Pancreas (tissue), 10 donors: ENCODE results near the gene KCNG2. TPM values are rescaled to one million over a fixed set of nuclear protein-coding genes. Genes with fewer than 3 reads are reported as not detected.

Experiments
- ATAC-seq, 4 donors: fragments of 200-7000 bp; cut with Tn5 transposase; one replicate each; pipeline versions ENCODE4 v1.8.0 to v1.9.1; 2020; ENCODE audit warnings: mild to moderate bottlenecking in 4 of 4, moderate library complexity in 4 of 4
- DNase-seq, 6 donors: peaks; one replicate each; pipeline ENCODE4 v3.0.0-alpha.2; 2020
- FAIRE-seq: peaks from 2 replicates; lab custom pipeline; 2012; peaks lifted over from hg19 to GRCh38; lab: Jason Lieb, UNC
- H3K27ac ChIP-seq, 4 donors: fragments of 200-600 bp; sonication (generic); 1 replicate in 3 of 4; 2 replicates in 1 of 4; pipeline versions ENCODE4 v1.5.0 to v1.8.0; 2020
- H3K27me3 ChIP-seq, 4 donors: fragments of 200-600 bp; one replicate each; pipeline ENCODE4 v1.8.0; 2021
- H3K36me3 ChIP-seq, 3 donors: fragments of 200-600 bp; sonication (generic) in 1 of 3; one replicate each; pipeline versions ENCODE4 v1.5.0 to v1.8.0; 2020 to 2021
- H3K4me1 ChIP-seq, 3 donors: fragments of 200-600 bp; one replicate each; pipeline ENCODE4 v1.8.0; 2021
- H3K4me3 ChIP-seq, 4 donors: fragments of 200-600 bp; sonication (generic) in 2 of 4; one replicate each; pipeline versions ENCODE4 v1.5.0 to v1.8.0; 2020 to 2021
- H3K9me3 ChIP-seq, 4 donors: fragments of 200-600 bp; one replicate each; pipeline ENCODE4 v1.8.0; 2021
- CTCF ChIP-seq, 4 donors: fragments of 200-600 bp; sonication (generic) in 3 of 4; IDR thresholded peaks; one replicate each; pipeline versions ENCODE4 v1.5.0 to v1.8.0; 2021; ENCODE audit warnings: antibody characterized with exemption in 4 of 4
- WGBS, 2 donors: extraction: QIAGEN DNeasy Blood & Tissue Kit; methylation state at CpG; one replicate each; pipeline ENCODE4 v1.1.7; 2013; 5-methylcytosine and 5-hydroxymethylcytosine counted together
- intact Hi-C, 3 donors: fragments of 100-400 bp; cut with DNase I; formaldehyde crosslinking; loops; one replicate each; pipeline versions ENCODE4 v1.11.1 to v1.14.2; 2022
- polyA plus RNA-seq, 2 donors: library from polyadenylated mRNA; stranded (reverse); fragments of 200-250 nt; gene quantifications; one replicate each; pipeline ENCODE4 v1.2.3, GENCODE V29; 2013
- total RNA-seq, 6 donors: library from RNA; stranded (reverse); fragmentation: NEBNext Ultra II Directional in 4 of 6; extraction: Animal tissue kit (Norgen Biotek cat#: 25700) in 4 of 6; gene quantifications; one replicate each; pipeline versions ENCODE4 v1.2.1 to v1.2.4, GENCODE V29; 2021 to 2023
- donor health status: healthy with polysubstance abuse.
- donor health status: DM: no; HTN: no; CAD: no; lungs with moderate emphysema.
- donor health status: DM: no; HTN: no; CAD: no.
- donor health status: control.
- donor health status: control.
- donor health status: Bipolar disorder and iron deficiency.
- donor health status: DM: yes; HTN: yes; CAD: no.
- donor health status: DM: no; HTN: no; CAD: no.
- donor health status: DM: no; HTN: no; CAD: no.
- donor health status: DM: yes; HTN: yes; CAD: no.

KCNG2 gene
- total and polyA plus RNA-seq, 8 donors = 0.12 to 0.22 (median 0.13) TPM; not detected in 5

- Histone ChIP-seq H3K4me1 (peaks cover 0 to 15% (median 13%) of the 10 kb centered on the region in 3 donors), H3K36me3 (peaks cover 0 to 7% (median 4%) of the 10 kb centered on the region in 3 donors)
These were observed 142.5 kb downstream of the KCNG2 start for GRCh38 chr18:79940126-79940813.

DNA sequence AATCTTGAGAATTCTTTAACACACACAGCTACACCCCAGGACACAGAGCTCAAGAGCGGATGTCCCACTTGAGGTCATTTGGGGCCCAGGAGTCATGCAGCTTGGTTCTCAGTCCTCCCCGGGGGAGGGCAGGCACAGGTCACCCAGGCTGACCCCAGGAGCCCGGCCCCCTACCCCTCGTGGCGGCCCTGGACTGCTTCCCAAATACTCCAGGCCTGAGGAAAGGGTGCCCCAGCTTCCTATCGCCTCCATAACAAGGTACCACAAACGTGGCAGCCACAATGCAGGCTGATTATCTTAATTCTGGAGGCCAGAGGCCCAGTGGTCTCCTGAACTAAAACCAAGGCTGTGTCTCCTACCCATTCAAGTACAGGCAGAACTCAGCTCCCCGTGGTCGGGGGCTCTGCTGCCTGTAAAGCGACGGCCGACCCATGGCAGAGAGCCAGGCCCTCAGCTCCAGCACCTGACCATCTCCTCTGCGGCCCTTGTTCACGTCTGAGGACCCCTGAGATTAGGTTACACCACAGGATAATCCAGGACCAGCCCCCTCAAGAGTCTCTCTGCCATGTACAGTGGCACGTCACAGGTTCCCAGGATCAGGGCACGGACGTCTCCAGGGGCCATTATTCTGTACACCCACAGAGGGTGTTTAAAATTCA, 143.2 kb downstream of the KCNG2 start:
- H3K27me3 ChIP-seq = no peaks in the 10 kb centered on the region
- ATAC-seq (no peak), FAIRE-seq (no peak), DNase-seq (peak in 3 of 6 donors; percentile 1 to 61 (median 7))
- no peaks in the 10 kb centered on the region for H3K9me3 ChIP-seq
- intact Hi-C loops = no loop called here
- TF ChIP-seq CTCF (IDR thresholded peaks at IDR 0.05) = no peak
- H3K27ac ChIP-seq = no peak overlapping the region
- H3K36me3 ChIP-seq = peaks cover 0 to 7% (median 4%) of the 10 kb centered on the region in 3 donors
- H3K4me1 ChIP-seq = peaks cover 0 to 16% (median 15%) of the 10 kb centered on the region in 3 donors
- 82 to 85% methylated on average over 17 of the region's 17 CpGs for WGBS, 2 donors
- no peak overlapping the region for H3K4me3 ChIP-seq

More at GRCh38 chr18:79940126-79940813, 142.5 kb downstream of the KCNG2 start:
- H3K4me3 ChIP-seq = no peak overlapping the region
- H3K27ac ChIP-seq = no peak overlapping the region
- DNase-seq (peak in 2 of 6 donors; percentile 1 to 27), FAIRE-seq (no peak), ATAC-seq (no peak)
- intact Hi-C loops = no loop called here
- TF ChIP-seq CTCF (IDR thresholded peaks at IDR 0.05) = no peak
- no peaks in the 10 kb centered on the region for H3K27me3 ChIP-seq
- 90 to 94% methylated on average over 18 of the region's 18 CpGs for WGBS, 2 donors
- H3K9me3 ChIP-seq = no peaks in the 10 kb centered on the region

- no peak for FAIRE-seq
- H3K4me3 ChIP-seq = no peak overlapping the region
- H3K9me3 ChIP-seq = no peaks in the 10 kb centered on the region
- intact Hi-C loops = no loop called here
- 56 to 58% methylated on average over 16 of the region's 16 CpGs for WGBS, 2 donors
- H3K36me3 ChIP-seq = peaks cover 0 to 7% (median 4%) of the 10 kb centered on the region in 3 donors
- H3K27me3 ChIP-seq = no peaks in the 10 kb centered on the region
- H3K4me1 ChIP-seq = peaks cover 0 to 16% (median 15%) of the 10 kb centered on the region in 3 donors
- peak in 1 of 4 donors; percentile 13 for ATAC-seq
- no peak overlapping the region for H3K27ac ChIP-seq
- no peak for TF ChIP-seq CTCF (IDR thresholded peaks at IDR 0.05)
- DNase-seq = peak in 2 of 6 donors; percentile 11 to 13
These were observed 143.9 kb downstream of the KCNG2 start for GRCh38 chr18:79941473-79942119.

GRCh38 chr18:79942211-79942610, 144.5 kb downstream of the KCNG2 start:
- H3K27ac ChIP-seq = no peak overlapping the region
- FAIRE-seq (no peak), ATAC-seq (no peak), DNase-seq (no peak)
- no peaks in the 10 kb centered on the region for H3K9me3 ChIP-seq
- H3K4me3 ChIP-seq = no peak overlapping the region
- no peaks in the 10 kb centered on the region for H3K27me3 ChIP-seq
- intact Hi-C loops = no loop called here
- H3K4me1 ChIP-seq = peaks cover 0 to 16% (median 15%) of the 10 kb centered on the region in 3 donors
- H3K36me3 ChIP-seq = peaks cover 0 to 7% (median 4%) of the 10 kb centered on the region in 3 donors
- WGBS, 2 donors = 88 to 90% methylated on average over 7 of the region's 7 CpGs
- TF ChIP-seq CTCF (IDR thresholded peaks at IDR 0.05) = no peak
